Neuronal stem cell (in vitro differentiated cells): ENCODE data around the gene ALG13.

Source experiments
- DNase-seq: peaks from one replicate; pipeline ENCODE4 v3.0.0-alpha.2; 2013; ENCODE audit warnings: low spot score
- H2AFZ ChIP-seq: one replicate; pipeline ENCODE4 v1.6.1; 2013; ENCODE audit warnings: mild to moderate bottlenecking, low read length, inconsistent platforms
- H2AK5ac ChIP-seq: 2 replicates; pipeline ENCODE4 v1.6.1; 2013; ENCODE audit warnings: low read depth, mild to moderate bottlenecking, inconsistent platforms, low read length, moderate library complexity, mixed read lengths
- H2BK120ac ChIP-seq: 2 replicates; pipeline ENCODE4 v1.6.1; 2013; ENCODE audit warnings: low read depth, mild to moderate bottlenecking, inconsistent platforms, low read length, moderate library complexity, mixed read lengths
- H2BK12ac ChIP-seq: one replicate; pipeline ENCODE4 v1.6.1; 2013; ENCODE audit warnings: low read length, inconsistent platforms
- H2BK15ac ChIP-seq: 2 replicates; pipeline ENCODE4 v1.6.1; 2013; ENCODE audit warnings: mild to moderate bottlenecking, low read length, inconsistent platforms, mixed read lengths
- H2BK5ac ChIP-seq: one replicate; pipeline ENCODE4 v1.6.1; 2013; ENCODE audit warnings: inconsistent platforms, mild to moderate bottlenecking, low read length, moderate library complexity
- H3K14ac ChIP-seq: one replicate; pipeline ENCODE4 v1.6.1; 2013; ENCODE audit warnings: low read length, inconsistent platforms
- H3K18ac ChIP-seq: 2 replicates; pipeline ENCODE4 v1.6.1; 2013; ENCODE audit warnings: low read length, inconsistent platforms
- H3K23ac ChIP-seq: 2 replicates; pipeline ENCODE4 v1.6.1; 2013; ENCODE audit warnings: low read depth, mild to moderate bottlenecking, mixed read lengths, low read length, inconsistent platforms; ENCODE audit not compliant: poor library complexity
- H3K27ac ChIP-seq: replicated peaks from 3 replicates; pipeline ENCODE4 v1.5.1; 2013; ENCODE audit warnings: low read length, inconsistent platforms
- H3K27me3 ChIP-seq, 3 experiments: 2 replicates each; pipeline ENCODE4 v1.6.1; 2013; ENCODE audit warnings: low read length in 3 of 3, mild to moderate bottlenecking in 2 of 3, inconsistent platforms in 1 of 3, low read depth in 1 of 3, mixed read lengths in 1 of 3, moderate library complexity in 1 of 3; ENCODE audit not compliant: control insufficient read depth in 3 of 3, insufficient read depth in 3 of 3
- H3K36me3 ChIP-seq, 2 donors: replicated peaks in 1 of 2; 2 replicates each; pipeline ENCODE4 v1.6.1; 2013; ENCODE audit warnings: low read length in 2 of 2; ENCODE audit not compliant: control insufficient read depth in 2 of 2, insufficient read depth in 2 of 2
- H3K4ac ChIP-seq: 2 replicates; pipeline ENCODE4 v1.6.1; 2013; ENCODE audit warnings: inconsistent platforms, mild to moderate bottlenecking, low read length, moderate library complexity
- H3K4me1 ChIP-seq, 2 donors: 1 replicate in 1 of 2; 2 replicates in 1 of 2; pipeline ENCODE4 v1.6.1; 2013; ENCODE audit warnings: low read length in 2 of 2, low read depth in 1 of 2; ENCODE audit not compliant: control insufficient read depth in 2 of 2, insufficient read depth in 1 of 2
- H3K4me2 ChIP-seq: one replicate; pipeline ENCODE4 v1.6.1; 2013; ENCODE audit warnings: mild to moderate bottlenecking, low read length, inconsistent platforms; ENCODE audit not compliant: insufficient read depth, poor library complexity, severe bottlenecking
- H3K4me3 ChIP-seq, 2 donors: 2 replicates each; pipeline ENCODE4 v1.5.1; 2013; ENCODE audit warnings: low read length in 2 of 2, mild to moderate bottlenecking in 2 of 2, inconsistent platforms in 1 of 2, moderate library complexity in 1 of 2
- H3K79me1 ChIP-seq: one replicate; pipeline ENCODE4 v1.6.1; 2013; ENCODE audit warnings: low read depth, mild to moderate bottlenecking, inconsistent platforms, low read length, moderate library complexity
- H3K9ac ChIP-seq: one replicate; pipeline ENCODE4 v1.6.1; 2013; ENCODE audit warnings: mild to moderate bottlenecking, low read depth, low read length, inconsistent platforms; ENCODE audit not compliant: poor library complexity
- H3K9me3 ChIP-seq, 2 donors: replicated peaks in 1 of 2; 2 replicates each; pipeline versions ENCODE3 to v1.6.1; 2013; ENCODE audit warnings: low read length in 2 of 2, mild to moderate bottlenecking in 2 of 2, inconsistent platforms in 1 of 2, low read depth in 1 of 2, mixed read lengths in 1 of 2, moderate library complexity in 1 of 2; ENCODE audit not compliant: control insufficient read depth in 2 of 2, insufficient read depth in 1 of 2
- H4K8ac ChIP-seq: one replicate; pipeline ENCODE4 v1.6.1; 2013; ENCODE audit warnings: low read depth, mild to moderate bottlenecking, inconsistent platforms, low read length, moderate library complexity
- H4K91ac ChIP-seq: one replicate; pipeline ENCODE4 v1.6.1; 2013; ENCODE audit warnings: low read length, low read depth, mild to moderate bottlenecking, inconsistent platforms; ENCODE audit not compliant: poor library complexity
- WGBS, 2 donors: extraction: QIAGEN DNeasy Blood & Tissue Kit; methylation state at CpG; one replicate each; pipeline ENCODE4 v1.1.7; 2013; ENCODE audit warnings: missing lambda C conversion rate in 2 of 2, mixed read lengths in 1 of 2; ENCODE audit not compliant: insufficient read length in 2 of 2, insufficient replicate concordance in 1 of 2; ENCODE audit errors: extremely low coverage in 2 of 2; 5-methylcytosine and 5-hydroxymethylcytosine counted together

ALG13 gene

GRCh38 chrX:111645607-111646006, 35.4 kb upstream of the ALG13 start:
- no peaks in the 10 kb centered on the region for H3K4me1 ChIP-seq
- no peak for DNase-seq
- H3K9ac ChIP-seq, result no peak overlapping the region
- no peak overlapping the region for H3K27ac ChIP-seq
- no peak overlapping the region for H2BK15ac ChIP-seq
- H3K4me2 ChIP-seq, result no peak overlapping the region
- H2AK5ac ChIP-seq, result no peak overlapping the region
- H4K91ac ChIP-seq, result no peak overlapping the region
- H3K18ac ChIP-seq, result no peak overlapping the region
- H3K23ac ChIP-seq, result no peak overlapping the region
- H3K9me3 ChIP-seq, result no peaks in the 10 kb centered on the region
- H3K79me1 ChIP-seq, result no peaks in the 10 kb centered on the region
- H2BK12ac ChIP-seq, result no peak overlapping the region
- no peak overlapping the region for H4K8ac ChIP-seq
- no peaks in the 10 kb centered on the region for H3K36me3 ChIP-seq
- H3K4ac ChIP-seq, result no peak overlapping the region
- H3K4me3 ChIP-seq, result no peak overlapping the region
- H2AFZ ChIP-seq, result no peak overlapping the region
- no peak overlapping the region for H2BK120ac ChIP-seq
- no peaks in the 10 kb centered on the region for H3K27me3 ChIP-seq
- H2BK5ac ChIP-seq, result no peak overlapping the region
- no peak overlapping the region for H3K14ac ChIP-seq

- no peaks in the 10 kb centered on the region for H3K27me3 ChIP-seq
- H2BK120ac ChIP-seq, result no peak overlapping the region
- no peak overlapping the region for H3K18ac ChIP-seq
- WGBS, 2 donors, result no CpG with 5 or more reads among the region's 1 CpG
- H3K14ac ChIP-seq, result no peak overlapping the region
- H4K91ac ChIP-seq, result no peak overlapping the region
- H3K9ac ChIP-seq, result no peak overlapping the region
- H2AK5ac ChIP-seq, result no peak overlapping the region
- H3K36me3 ChIP-seq, result no peaks in the 10 kb centered on the region
- no peak overlapping the region for H2BK5ac ChIP-seq
- no peaks in the 10 kb centered on the region for H3K79me1 ChIP-seq
- no peak overlapping the region for H3K4ac ChIP-seq
- H4K8ac ChIP-seq, result no peak overlapping the region
- no peaks in the 10 kb centered on the region for H3K4me1 ChIP-seq
- no peak overlapping the region for H2BK12ac ChIP-seq
- H2BK15ac ChIP-seq, result no peak overlapping the region
- no peak overlapping the region for H3K4me3 ChIP-seq
- no peak for DNase-seq
- H3K9me3 ChIP-seq, result no peaks in the 10 kb centered on the region
- no peak overlapping the region for H3K27ac ChIP-seq
- H2AFZ ChIP-seq, result no peak overlapping the region
- H3K4me2 ChIP-seq, result no peak overlapping the region
- no peak overlapping the region for H3K23ac ChIP-seq
Observed at GRCh38 chrX:111646515-111646914, 34.5 kb upstream of the ALG13 start.

GRCh38 chrX:111648802-111649201, 32.2 kb upstream of the ALG13 start:
- no peak overlapping the region for H2BK5ac ChIP-seq
- H2AFZ ChIP-seq, result no peak overlapping the region
- no peaks in the 10 kb centered on the region for H3K4me1 ChIP-seq
- no CpG with 5 or more reads among the region's 3 CpGs for WGBS, 2 donors
- H2BK15ac ChIP-seq, result no peak overlapping the region
- H3K79me1 ChIP-seq, result no peaks in the 10 kb centered on the region
- H2BK120ac ChIP-seq, result no peak overlapping the region
- no peak overlapping the region for H3K4ac ChIP-seq
- no peak overlapping the region for H2BK12ac ChIP-seq
- no peaks in the 10 kb centered on the region for H3K27me3 ChIP-seq
- no peak overlapping the region for H4K91ac ChIP-seq
- H2AK5ac ChIP-seq, result peak overlapping the region; percentile 21
- H3K14ac ChIP-seq, result no peak overlapping the region
- H3K23ac ChIP-seq, result no peak overlapping the region
- no peaks in the 10 kb centered on the region for H3K9me3 ChIP-seq
- H4K8ac ChIP-seq, result no peak overlapping the region
- H3K27ac ChIP-seq, result no peak overlapping the region
- H3K36me3 ChIP-seq, result no peaks in the 10 kb centered on the region
- no peak overlapping the region for H3K4me3 ChIP-seq
- no peak overlapping the region for H3K18ac ChIP-seq
- no peak overlapping the region for H3K4me2 ChIP-seq
- no peak overlapping the region for H3K9ac ChIP-seq
- DNase-seq, result no peak

DNA sequence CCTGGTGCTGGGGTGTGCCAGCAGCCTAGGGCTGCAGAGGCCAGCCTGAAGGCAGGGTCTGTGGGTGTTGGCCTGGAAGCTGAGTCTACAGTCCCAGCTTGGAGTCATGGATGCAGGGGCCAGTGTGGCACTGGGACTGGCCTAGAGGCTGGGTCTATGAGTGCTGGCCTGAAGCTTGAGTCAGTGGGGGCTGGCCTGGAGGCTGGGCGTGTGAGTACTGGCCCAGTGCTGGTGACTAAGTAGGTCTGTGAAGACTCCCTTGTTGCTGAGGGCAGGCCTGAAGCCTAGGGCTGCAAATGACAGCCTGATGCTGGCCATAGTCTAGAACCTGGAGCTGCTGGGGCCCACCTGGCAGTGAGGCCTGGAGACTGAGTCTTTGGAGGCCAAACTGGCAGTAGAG, 31.3 kb upstream of the ALG13 start:
- Histone ChIP-seq H3K14ac (no peak overlapping the region), H4K91ac (no peak overlapping the region), H2BK120ac (no peak overlapping the region), H2BK15ac (no peak overlapping the region), H4K8ac (no peak overlapping the region), H3K4me2 (no peak overlapping the region), H3K9me3 (no peaks in the 10 kb centered on the region), H3K4ac (no peak overlapping the region), H2AFZ (no peak overlapping the region), H3K36me3 (no peaks in the 10 kb centered on the region), H2BK5ac (no peak overlapping the region), H3K23ac (no peak overlapping the region), H3K18ac (no peak overlapping the region), H2BK12ac (no peak overlapping the region), H3K4me1 (no peaks in the 10 kb centered on the region), H3K27me3 (no peaks in the 10 kb centered on the region), H2AK5ac (no peak overlapping the region), H3K4me3 (no peak overlapping the region), H3K27ac (no peak overlapping the region), H3K79me1 (no peaks in the 10 kb centered on the region), H3K9ac (no peak overlapping the region)
- no peak for DNase-seq
- WGBS, 2 donors, result no CpG with 5 or more reads among the region's 1 CpG
